Measurements from ENCODE around the gene EZR.

EZR gene

DNA sequence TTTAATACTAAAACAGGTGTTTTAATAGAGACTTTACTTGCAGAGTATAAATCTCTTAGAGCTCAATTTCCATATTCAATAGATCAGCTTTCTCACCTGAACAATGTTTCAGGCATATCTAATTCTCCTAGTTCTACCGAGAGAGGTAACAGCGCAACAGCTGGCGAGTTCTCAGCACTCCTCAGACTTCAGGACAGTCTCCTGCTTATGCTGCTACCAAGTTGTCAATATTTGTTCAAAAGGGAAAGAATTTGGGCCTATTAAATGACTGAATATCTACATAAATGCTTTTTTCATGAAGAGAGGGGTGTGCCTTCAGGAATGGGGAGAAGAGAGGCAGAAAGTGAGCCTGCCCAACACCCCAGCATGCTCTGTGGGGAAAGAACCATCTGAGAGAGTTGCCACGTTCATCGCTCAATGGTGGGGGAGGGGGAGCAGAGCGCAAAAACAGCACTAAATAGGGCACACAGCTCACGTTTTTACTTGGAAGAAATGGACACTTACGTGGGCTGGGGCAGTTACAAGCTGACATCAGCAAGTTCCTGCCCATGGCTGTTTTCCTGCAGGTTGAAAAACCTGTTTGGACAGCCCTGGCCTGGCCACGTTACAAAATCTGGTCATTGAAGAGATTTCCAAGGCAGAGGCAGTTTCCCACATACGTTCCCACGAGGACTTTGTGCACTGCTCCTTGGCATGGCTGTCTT lies 38.0 kb downstream of the EZR start:
- no peak for DNase-seq (ENCODE audit: low read depth)

DNA sequence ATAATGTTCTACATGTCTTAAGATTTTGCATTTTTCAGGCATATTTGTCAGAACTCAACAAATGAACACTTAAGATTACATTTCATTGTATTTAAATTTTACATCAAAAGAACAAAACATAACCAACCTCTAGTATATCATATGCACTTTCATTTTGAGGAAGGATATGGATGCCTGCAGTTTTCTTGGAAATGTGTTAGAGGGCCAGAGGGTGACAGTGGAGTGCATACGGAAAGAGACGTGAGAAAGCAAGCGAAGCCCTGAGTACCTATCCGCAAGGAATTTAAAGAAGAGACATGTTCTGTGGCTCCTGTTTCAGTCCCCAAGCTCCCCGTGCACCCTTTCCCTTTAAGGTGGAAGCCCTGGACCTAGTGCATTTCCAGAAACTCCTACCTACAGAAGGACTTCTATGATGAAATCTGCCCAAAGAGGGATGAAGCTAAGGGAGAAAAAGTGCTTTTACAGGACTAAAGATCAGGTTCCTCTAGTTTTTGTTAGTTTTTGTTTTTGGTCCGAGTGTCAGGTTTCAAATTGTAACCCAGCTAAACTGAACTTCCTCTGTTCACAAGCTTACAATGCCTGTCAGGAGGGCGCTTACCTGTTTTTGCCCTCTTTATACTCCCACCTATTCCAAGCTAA lies 38.8 kb downstream of the EZR start:
- no peak for TF ChIP-seq CTCF (IDR thresholded peaks at IDR 0.05; ENCODE audit: low read length, missing control alignments)
- no peak overlapping the region for H3K4me3 ChIP-seq (replicated peaks; ENCODE audit: low read depth, low read length)
- no peak for DNase-seq (ENCODE audit: low read depth)

More for the DNA sequence above, 38.0 kb downstream of the EZR start:
- no peak for TF ChIP-seq CTCF (IDR thresholded peaks at IDR 0.05; ENCODE audit: low read length, missing control alignments)
- no peak overlapping the region for H3K4me3 ChIP-seq (replicated peaks; ENCODE audit: low read depth, low read length)

DNA sequence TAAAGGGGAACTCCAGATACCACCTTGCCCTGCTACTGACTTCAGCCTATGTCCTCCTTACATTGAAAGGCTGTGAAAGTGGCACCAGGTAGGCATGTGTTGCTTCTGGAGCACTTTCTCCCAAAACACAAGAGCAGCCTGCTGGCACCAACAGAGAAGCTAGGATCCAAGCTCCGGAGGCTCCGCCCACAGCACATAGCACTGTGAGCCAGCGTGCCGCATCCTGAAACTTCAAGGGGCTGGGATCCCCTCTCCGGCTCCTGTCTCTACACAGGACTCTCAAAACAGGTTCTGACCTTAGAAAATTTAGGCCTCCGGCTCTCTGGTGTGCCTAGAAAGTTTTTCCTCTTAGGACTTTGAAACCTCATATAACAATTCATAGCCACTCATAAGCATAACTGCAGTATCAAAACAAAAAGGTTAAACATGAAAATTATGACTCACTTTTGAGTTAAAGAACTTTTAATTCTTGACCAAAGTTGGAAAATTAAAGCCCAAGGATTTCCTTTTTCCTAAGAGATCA lies 41.1 kb downstream of the EZR start:
- TF ChIP-seq CTCF (IDR thresholded peaks at IDR 0.05; ENCODE audit: low read length, missing control alignments): no peak
- DNase-seq (ENCODE audit: low read depth): no peak
- H3K4me3 ChIP-seq (replicated peaks; ENCODE audit: low read depth, low read length): no peak overlapping the region

- no peak overlapping the region for H3K4me3 ChIP-seq (replicated peaks; ENCODE audit: low read depth, low read length)
- no peak for DNase-seq (ENCODE audit: low read depth)
- no peak for TF ChIP-seq CTCF (IDR thresholded peaks at IDR 0.05; ENCODE audit: low read length, missing control alignments)
Measured at GRCh38 chr6:158777510-158777909, 41.7 kb downstream of the EZR start.

GRCh38 chr6:158776737-158777136 lies 42.4 kb downstream of the EZR start:
- no peak for TF ChIP-seq CTCF (IDR thresholded peaks at IDR 0.05; ENCODE audit: low read length, missing control alignments)
- DNase-seq (ENCODE audit: low read depth): no peak
- no peak overlapping the region for H3K4me3 ChIP-seq (replicated peaks; ENCODE audit: low read depth, low read length)

GRCh38 chr6:158775832-158776231 lies 43.3 kb downstream of the EZR start:
- no peak overlapping the region for H3K4me3 ChIP-seq (replicated peaks; ENCODE audit: low read depth, low read length)
- no peak for TF ChIP-seq CTCF (IDR thresholded peaks at IDR 0.05; ENCODE audit: low read length, missing control alignments)
- no peak for DNase-seq (ENCODE audit: low read depth)
